Neural progenitor cell (in vitro differentiated cells): ENCODE measurements around the gene GABRB1.

Experiments used
- CTCF ChIP-seq: fragments of 200-600 bp; sonication (generic); IDR thresholded peaks from 2 replicates; pipeline ENCODE4 v1.5.1; 2017; ENCODE audit warnings: antibody characterized with exemption, mild to moderate bottlenecking
- EZH2 ChIP-seq: fragments of 200-600 bp; sonication (generic); IDR thresholded peaks from 2 replicates; pipeline ENCODE4 v1.6.1; 2017; ENCODE audit warnings: antibody characterized with exemption, mild to moderate bottlenecking, moderate library complexity
- EZH2phosphoT487 ChIP-seq: fragments of 200-600 bp; sonication (generic); IDR thresholded peaks from 2 replicates; pipeline ENCODE4 v1.6.1; 2017; ENCODE audit warnings: antibody characterized with exemption

GRCh38 chr4:47222276-47222675 lies 190.9 kb downstream of the GABRB1 start:
- no peak for TF ChIP-seq CTCF
- no peak for TF ChIP-seq EZH2phosphoT487
- TF ChIP-seq EZH2 = no peak
